GM23248 (cell line): Measurements from ENCODE around the gene RPS17.

Experiments
- EZH2 ChIP-seq: fragments of 200-600 bp; sonication (generic); IDR thresholded peaks from 2 replicates; pipeline ENCODE4 v1.6.1; 2018; ENCODE audit warnings: antibody characterized with exemption, mild to moderate bottlenecking; ENCODE audit not compliant: insufficient read depth, poor library complexity, severe bottlenecking
- EZH2phosphoT487 ChIP-seq: fragments of 200-600 bp; sonication (generic); IDR thresholded peaks from 2 replicates; pipeline ENCODE4 v1.6.1; 2018; ENCODE audit warnings: antibody characterized with exemption, moderate library complexity, mild to moderate bottlenecking, low read depth; ENCODE audit not compliant: insufficient read depth

DNA sequence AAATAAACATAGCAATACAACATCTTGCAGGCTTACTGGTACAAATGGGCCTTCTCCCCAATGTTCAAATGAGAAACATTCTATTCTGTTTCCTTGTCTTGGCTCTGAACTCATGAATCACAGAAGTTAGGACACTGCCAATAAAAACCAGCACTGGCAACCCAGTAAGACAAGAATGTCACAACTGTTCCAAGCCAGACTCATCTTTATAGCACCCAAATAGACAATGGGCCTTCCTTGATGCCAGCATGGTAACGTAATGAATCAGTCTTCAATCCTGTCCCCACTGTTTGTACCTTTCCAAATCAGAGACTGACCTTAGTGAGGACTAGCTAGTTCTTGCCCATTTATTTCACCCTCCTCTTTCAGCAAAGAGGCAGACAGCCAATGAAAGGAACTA is 14.1 kb upstream of the RPS17 start:
- TF ChIP-seq EZH2 (no peak), EZH2phosphoT487 (no peak)
